HS-5 (cell line): ENCODE measurements around the gene INMT.

Experiments used
- DNase-seq: peaks from one replicate; pipeline ENCODE4 v3.0.0-alpha.2; 2012; ENCODE audit warnings: low read depth

Gene INMT

GRCh38 chr7:30728591-30729100 is 23.3 kb upstream of the INMT start:
- no peak for DNase-seq

GRCh38 chr7:30729642-30730041 is 22.3 kb upstream of the INMT start:
- no peak for DNase-seq

GRCh38 chr7:30730097-30730496 is 21.8 kb upstream of the INMT start:
- DNase-seq = no peak

GRCh38 chr7:30730996-30731395 is 20.9 kb upstream of the INMT start:
- no peak for DNase-seq

GRCh38 chr7:30731581-30731980 is 20.4 kb upstream of the INMT start:
- DNase-seq = no peak

GRCh38 chr7:30732606-30733005 is 19.3 kb upstream of the INMT start:
- DNase-seq = no peak

- DNase-seq = no peak
These were observed 18.7 kb upstream of the INMT start for GRCh38 chr7:30733216-30733615.

GRCh38 chr7:30733691-30734090 is 18.2 kb upstream of the INMT start:
- DNase-seq = no peak

- DNase-seq = no peak
These were observed 17.4 kb upstream of the INMT start for GRCh38 chr7:30734497-30734896.

- no peak for DNase-seq
These were observed 16.3 kb upstream of the INMT start for GRCh38 chr7:30735631-30736030.

- DNase-seq = no peak
These were observed 15.6 kb upstream of the INMT start for GRCh38 chr7:30736291-30736690.

GRCh38 chr7:30738026-30738915 is 13.7 kb upstream of the INMT start:
- no peak for DNase-seq

GRCh38 chr7:30739691-30740090 is 12.2 kb upstream of the INMT start:
- DNase-seq = no peak

GRCh38 chr7:30740417-30741181 is 11.3 kb upstream of the INMT start:
- peak; percentile 16 for DNase-seq

GRCh38 chr7:30741289-30741688 is 10.6 kb upstream of the INMT start:
- no peak for DNase-seq

GRCh38 chr7:30743371-30744074 is 8.4 kb upstream of the INMT start:
- DNase-seq = no peak

GRCh38 chr7:30744075-30744417 is 7.9 kb upstream of the INMT start:
- no peak for DNase-seq

- no peak for DNase-seq
These were observed 6.5 kb upstream of the INMT start for GRCh38 chr7:30745261-30745941.

GRCh38 chr7:30750010-30750409 is 1.9 kb upstream of the INMT start:
- no peak for DNase-seq

- no peak for DNase-seq
These were observed 968 bp upstream of the INMT start for GRCh38 chr7:30750683-30751650.

GRCh38 chr7:30752484-30752883 is 549 bp downstream of the INMT start:
- no peak for DNase-seq
